Measurements from ENCODE around the gene PI4K2A.

GRCh38 chr10:97640174-97640867, at the start of gene PI4K2A:
- TF ChIP-seq CTCF (conservative IDR thresholded peaks at IDR 0.05; ENCODE audit: low read depth, low read length) (no peak), BHLHE40 (IDR thresholded peaks at IDR 0.05; ENCODE audit: low read depth, low read length) (no peak), RAD21 (IDR thresholded peaks at IDR 0.05; ENCODE audit: low read length) (no peak), POLR2A (IDR thresholded peaks at IDR 0.05; ENCODE audit: low read depth, low read length) (peak; percentile 87)
